Measurements from ENCODE around the gene THEMIS2. TPM values are rescaled to one million over a fixed set of nuclear protein-coding genes. Genes with fewer than 3 reads are reported as not detected.

The THEMIS2 gene
- total and polyA plus RNA-seq, 2 of the 8 experiments (the other 6 are each of a cell fraction or from before 2014, with no cell fraction given): 12.4 to 28.0 TPM

GRCh38 chr1:27922272-27922671 lies 49.9 kb downstream of the THEMIS2 start:
- Histone ChIP-seq H2BK12ac (ENCODE audit: low read depth, low read length) (no peak overlapping the region), H2BK20ac (ENCODE audit: low read length) (no peak overlapping the region), H3K23ac (ENCODE audit: insufficient read length) (no peak overlapping the region), H3K27me3 (replicated peaks in 1 of 4; ENCODE audit: control insufficient read depth in 3 of 4, extremely low read depth in 1 of 4, insufficient read depth in 3 of 4, low read length in 3 of 4) (no peaks in the 10 kb centered on the region; a peak in 1 of 7 replicates), H3K23me2 (ENCODE audit: low read depth, low read length) (no peaks in the 10 kb centered on the region), H3K14ac (ENCODE audit: insufficient read length) (no peak overlapping the region), H4K20me1 (replicated peaks in 1 of 2; ENCODE audit: control insufficient read depth in 1 of 2, insufficient read depth in 2 of 2, low read length in 2 of 2) (no peaks in the 10 kb centered on the region), H3K9me3 (ENCODE audit: insufficient read depth in 2 of 2, low read depth in 1 of 2, low read length in 1 of 2) (no peaks in the 10 kb centered on the region), H3K4me2 (ENCODE audit: insufficient read depth in 1 of 2, low read depth in 2 of 2, low read length in 2 of 2) (no peak overlapping the region), H2BK15ac (ENCODE audit: low read length) (no peak overlapping the region), H3K4ac (replicated peaks; ENCODE audit: insufficient read length, low read depth, low read length) (no peak overlapping the region), H3K79me2 (ENCODE audit: control insufficient read depth in 1 of 2, insufficient read depth in 2 of 2, low read length in 2 of 2) (no peaks in the 10 kb centered on the region), H4K8ac (ENCODE audit: extremely low read depth, insufficient read depth, low read length) (no peak overlapping the region), H2BK120ac (replicated peaks; ENCODE audit: low read depth, low read length) (no peak overlapping the region), H3K56ac (replicated peaks; ENCODE audit: insufficient read length, low read depth, low read length) (no peak overlapping the region), H3K9ac (replicated peaks in 1 of 4; ENCODE audit: extremely low read depth in 1 of 4, low read depth in 3 of 4, low read length in 3 of 4) (no peak overlapping the region), H4K91ac (replicated peaks; ENCODE audit: insufficient read length, low read length) (no peak overlapping the region), H2AFZ (ENCODE audit: low read length) (no peak overlapping the region), H3K4me3 (ENCODE audit: extremely low read depth in 1 of 4, insufficient read depth in 2 of 4, low read depth in 3 of 4, low read length in 4 of 4) (no peak overlapping the region), H2AK5ac (ENCODE audit: low read depth, low read length) (no peak overlapping the region), H3K36me3 (ENCODE audit: control insufficient read depth in 2 of 4, insufficient read depth in 4 of 4, low read length in 3 of 4) (no peaks in the 10 kb centered on the region), H3K18ac (ENCODE audit: extremely low read depth, low read length) (no peak overlapping the region), H3K79me1 (ENCODE audit: low read depth, low read length) (no peaks in the 10 kb centered on the region), H3K27ac (ENCODE audit: low read depth, low read length) (no peak overlapping the region), H4K5ac (ENCODE audit: insufficient read length, low read depth, low read length) (no peak overlapping the region), H3K4me1 (replicated peaks in 1 of 4; ENCODE audit: control insufficient read depth in 3 of 4, insufficient read depth in 4 of 4, low read length in 3 of 4) (no peaks in the 10 kb centered on the region), H2BK5ac (ENCODE audit: low read depth, low read length) (no peak overlapping the region)
- no peak for TF ChIP-seq SIRT6 (IDR thresholded peaks at IDR 0.05; ENCODE audit: low read length)
- no peak for TF ChIP-seq EP300 (IDR thresholded peaks at IDR 0.05; ENCODE audit: borderline replicate concordance in 1 of 2, low read depth in 2 of 2, low read length in 2 of 2)
- TF ChIP-seq, protein P1, sequence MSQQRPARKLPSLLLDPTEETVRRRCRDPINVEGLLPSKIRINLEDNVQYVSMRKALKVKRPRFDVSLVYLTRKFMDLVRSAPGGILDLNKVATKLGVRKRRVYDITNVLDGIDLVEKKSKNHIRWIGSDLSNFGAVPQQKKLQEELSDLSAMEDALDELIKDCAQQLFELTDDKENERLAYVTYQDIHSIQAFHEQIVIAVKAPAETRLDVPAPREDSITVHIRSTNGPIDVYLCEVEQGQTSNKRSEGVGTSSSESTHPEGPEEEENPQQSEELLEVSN (IDR thresholded peaks at IDR 0.05): no peak
- no peak for TF ChIP-seq CBX8 (IDR thresholded peaks at IDR 0.05; ENCODE audit: borderline replicate concordance, low read depth, low read length)
- no peak for TF ChIP-seq ASH2L (IDR thresholded peaks at IDR 0.05; ENCODE audit: low read length)
- TF ChIP-seq FOSL1 (IDR thresholded peaks at IDR 0.05; ENCODE audit: insufficient read depth, low read depth, low read length): no peak
- WGBS, 2 experiments (ENCODE audit: extremely low coverage in 1 of 2, insufficient coverage in 1 of 2, insufficient read length in 1 of 2, insufficient replicate concordance in 2 of 2, low coverage in 1 of 2, low lambda C conversion rate in 2 of 2, missing lambda C conversion rate in 1 of 2): 80% methylated on average over 3 of the region's 3 CpGs; no CpG with 5 or more reads in 1 of the 2 experiments
- ChIA-PET CTCF (ENCODE audit: partially characterized antibody) (interaction anchor here (1.0 to 1.6 kb wide), 2 partner anchors 17 to 64 kb away, joined by 3 read pairs; no protein-coding TSS in a partner anchor), POLR2A (ENCODE audit: partially characterized antibody) (interaction anchor here (0.6 kb wide), 1 partner anchor 594 kb away, joined by 3 read pairs; no protein-coding TSS in a partner anchor)
- DNase-seq (ENCODE audit: low read depth in 1 of 2, low spot score in 2 of 2) (no peak), FAIRE-seq (no peak)
